GM21381 (cell line): ENCODE data around the gene ALG10B.
"Not testable (repeated sequence)": the region's sequence is repeated elsewhere in the genome, so short reads cannot be mapped to it uniquely, and the experiment has no call there.

Experiments used
- ATAC-seq: cut with Tn5 transposase; IDR thresholded peaks from one replicate; pipeline ENCODE4 v1.9.1; 2021; ENCODE audit warnings: mild to moderate bottlenecking, moderate library complexity; ENCODE audit not compliant: unreplicated experiment

Gene ALG10B, protein sequence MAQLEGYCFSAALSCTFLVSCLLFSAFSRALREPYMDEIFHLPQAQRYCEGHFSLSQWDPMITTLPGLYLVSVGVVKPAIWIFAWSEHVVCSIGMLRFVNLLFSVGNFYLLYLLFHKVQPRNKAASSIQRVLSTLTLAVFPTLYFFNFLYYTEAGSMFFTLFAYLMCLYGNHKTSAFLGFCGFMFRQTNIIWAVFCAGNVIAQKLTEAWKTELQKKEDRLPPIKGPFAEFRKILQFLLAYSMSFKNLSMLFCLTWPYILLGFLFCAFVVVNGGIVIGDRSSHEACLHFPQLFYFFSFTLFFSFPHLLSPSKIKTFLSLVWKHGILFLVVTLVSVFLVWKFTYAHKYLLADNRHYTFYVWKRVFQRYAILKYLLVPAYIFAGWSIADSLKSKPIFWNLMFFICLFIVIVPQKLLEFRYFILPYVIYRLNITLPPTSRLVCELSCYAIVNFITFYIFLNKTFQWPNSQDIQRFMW

DNA sequence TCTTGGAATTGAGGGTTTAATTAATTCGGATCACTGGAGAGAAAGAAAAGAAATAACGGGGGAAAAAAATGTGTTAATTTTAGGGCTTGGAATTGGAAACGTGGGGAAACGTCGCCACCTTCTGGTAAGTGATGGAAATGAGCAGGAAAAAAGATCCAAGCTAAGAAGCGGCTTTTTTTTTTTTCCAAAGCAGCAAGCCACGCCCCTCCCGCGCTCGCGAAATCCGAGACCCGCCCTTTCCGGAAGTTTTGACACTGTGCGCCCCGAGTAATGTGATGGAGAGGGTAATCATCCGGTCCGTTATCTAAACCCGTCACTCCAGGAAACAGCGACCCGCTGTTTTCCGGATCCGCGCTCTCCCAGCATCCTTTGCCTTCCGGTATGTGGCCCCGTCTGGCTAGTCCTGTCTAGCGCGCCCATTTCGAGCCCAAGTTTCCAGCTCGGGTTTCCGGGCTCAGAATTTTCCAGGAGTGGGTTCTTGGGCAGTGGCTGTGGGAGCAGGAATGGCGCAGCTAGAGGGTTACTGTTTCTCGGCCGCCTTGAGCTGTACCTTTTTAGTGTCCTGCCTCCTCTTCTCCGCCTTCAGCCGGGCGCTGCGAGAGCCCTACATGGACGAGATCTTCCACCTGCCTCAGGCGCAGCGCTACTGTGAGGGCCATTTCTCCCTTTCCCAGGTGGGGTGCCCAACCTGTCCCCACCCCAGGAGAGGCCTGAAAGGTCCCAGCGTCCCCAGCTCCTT lies at the start of gene ALG10B:
TSS of gene ALG10B (plus strand) at position 384 of the 739 bp plus-strand sequence. CDS start at position 504, 120 bp downstream.
- peak; percentile 100 for ATAC-seq

DNA sequence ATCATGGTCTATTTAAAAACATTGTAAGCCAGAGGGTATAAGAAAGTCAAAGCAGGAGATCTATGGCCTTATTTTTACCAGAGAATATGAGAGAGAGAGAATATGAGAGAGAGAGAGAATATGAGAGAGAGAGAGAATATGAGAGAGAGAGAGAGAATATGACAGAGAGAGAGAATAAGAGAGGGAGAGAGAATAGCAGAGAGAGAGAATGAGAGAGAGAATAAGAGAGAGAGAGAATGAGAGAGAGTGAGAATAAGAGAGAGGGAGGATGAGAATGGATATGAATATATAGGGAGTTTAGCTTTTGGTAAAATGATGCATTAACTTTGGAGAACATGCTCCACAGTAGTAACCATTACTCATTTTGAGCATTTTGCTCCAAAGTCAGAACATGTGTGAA lies 48.0 kb upstream of the ALG10B start:
- ATAC-seq: no peak

DNA sequence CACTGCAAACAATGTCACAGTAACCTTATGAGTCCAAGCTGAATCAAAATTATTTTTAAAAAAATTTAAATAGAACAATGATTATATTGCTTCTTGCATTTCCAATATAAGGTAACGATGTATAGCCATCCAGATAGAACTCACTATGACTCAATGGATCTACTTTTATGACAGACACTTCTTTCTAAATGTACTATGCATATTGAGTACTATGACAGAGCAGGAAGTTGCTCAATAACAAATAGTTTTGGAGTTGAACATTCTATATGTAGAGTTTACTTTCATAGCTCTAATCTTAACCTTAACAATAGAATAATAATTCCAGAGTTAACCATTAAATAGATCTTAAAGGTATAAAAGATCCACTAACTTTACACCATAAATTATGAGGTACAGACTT lies 46.7 kb upstream of the ALG10B start:
- ATAC-seq: no peak

DNA sequence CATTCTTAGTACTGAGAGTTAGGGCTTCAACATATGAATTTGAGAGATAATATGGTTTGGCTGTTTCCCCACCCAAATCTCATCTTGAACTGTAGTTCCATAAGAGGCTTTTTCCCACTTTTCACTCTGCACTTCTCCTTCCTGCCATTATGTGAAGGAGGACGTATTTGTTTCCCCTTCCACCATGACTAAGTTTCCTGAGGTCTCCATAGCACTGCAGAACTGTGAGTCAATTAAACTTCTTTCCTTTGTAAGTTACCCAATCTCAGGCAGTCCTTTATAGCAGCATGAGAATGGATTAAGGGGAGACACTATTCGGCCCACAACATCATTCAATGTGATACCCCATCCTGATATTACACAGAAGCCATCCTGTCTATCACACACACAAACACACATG lies 36.8 kb upstream of the ALG10B start:
- no peak for ATAC-seq

DNA sequence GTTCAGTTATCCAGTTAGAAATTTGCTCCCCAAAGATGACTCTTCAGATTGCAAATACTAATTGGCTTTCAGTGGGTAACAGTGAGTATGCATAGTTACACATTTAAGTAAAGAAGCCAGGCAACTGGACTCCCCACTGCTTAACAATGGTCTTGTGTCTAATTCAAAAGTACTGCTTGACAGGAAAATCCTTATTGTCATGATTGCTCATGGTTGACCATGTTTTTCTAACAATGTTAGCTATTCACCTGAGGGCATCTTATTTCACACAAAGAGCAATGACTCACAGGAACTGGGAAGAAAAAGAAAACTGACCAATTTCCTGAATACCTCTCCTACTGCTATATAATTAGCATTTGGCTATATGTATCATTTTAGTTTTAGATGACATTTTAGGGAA lies 33.7 kb upstream of the ALG10B start:
- ATAC-seq: no peak

DNA sequence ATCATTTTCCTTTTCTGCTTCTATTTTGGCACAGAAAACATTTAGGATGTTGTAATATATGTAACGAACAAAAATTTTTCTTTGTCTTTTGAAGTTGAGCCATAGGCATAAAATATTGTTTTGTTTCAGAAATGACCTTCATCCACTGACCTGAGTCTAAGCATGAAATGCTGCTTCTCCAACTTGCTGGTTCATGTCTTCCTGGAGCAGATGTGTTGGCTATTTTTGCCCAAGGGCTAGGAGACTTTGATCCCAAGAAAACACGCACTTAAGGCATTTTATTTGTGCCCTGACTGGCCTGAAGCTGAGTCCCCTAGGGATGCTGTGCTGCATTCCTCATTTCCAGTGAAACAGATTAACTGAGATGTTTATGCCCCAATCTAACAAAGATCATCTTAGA lies 27.2 kb upstream of the ALG10B start:
- ATAC-seq: no peak

DNA sequence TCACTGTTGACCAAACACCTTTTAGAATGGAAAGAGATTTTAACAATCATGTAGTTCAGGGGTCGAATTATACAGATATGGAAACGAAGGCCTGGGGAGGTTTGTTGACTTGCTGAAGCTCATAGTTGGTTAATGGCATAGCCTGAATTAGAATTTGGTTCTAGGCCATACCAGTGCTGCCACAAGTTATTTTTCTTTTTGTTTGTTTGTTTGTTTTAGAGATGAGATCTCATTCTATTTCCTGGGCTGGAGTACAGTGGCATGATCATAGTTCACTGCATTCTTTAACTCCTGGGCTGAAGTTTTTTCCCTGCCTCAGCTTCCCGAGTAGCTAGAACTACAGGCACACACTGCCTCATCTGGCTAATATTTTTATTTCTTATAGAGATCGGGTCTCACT lies 25.4 kb upstream of the ALG10B start:
- ATAC-seq: no peak

DNA sequence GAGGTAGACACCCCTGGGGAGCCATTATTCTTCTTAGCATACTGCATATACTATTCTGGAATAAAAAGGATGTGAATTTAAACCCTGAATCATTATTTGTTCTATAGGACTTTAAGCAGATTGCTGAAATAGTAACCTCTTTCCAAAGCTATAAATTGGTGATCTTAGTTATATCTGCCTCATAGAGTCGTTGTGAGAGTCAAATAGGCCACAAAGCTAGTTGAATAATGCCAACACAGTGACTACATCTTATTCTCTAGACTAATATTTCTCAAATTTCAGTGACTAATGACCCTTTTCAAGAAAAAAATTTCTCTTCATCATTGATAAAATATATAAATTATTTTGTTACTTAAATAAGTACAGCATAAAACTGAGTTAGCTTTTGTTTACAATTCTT lies 13.6 kb upstream of the ALG10B start:
- ATAC-seq: not testable (repeated sequence)

DNA sequence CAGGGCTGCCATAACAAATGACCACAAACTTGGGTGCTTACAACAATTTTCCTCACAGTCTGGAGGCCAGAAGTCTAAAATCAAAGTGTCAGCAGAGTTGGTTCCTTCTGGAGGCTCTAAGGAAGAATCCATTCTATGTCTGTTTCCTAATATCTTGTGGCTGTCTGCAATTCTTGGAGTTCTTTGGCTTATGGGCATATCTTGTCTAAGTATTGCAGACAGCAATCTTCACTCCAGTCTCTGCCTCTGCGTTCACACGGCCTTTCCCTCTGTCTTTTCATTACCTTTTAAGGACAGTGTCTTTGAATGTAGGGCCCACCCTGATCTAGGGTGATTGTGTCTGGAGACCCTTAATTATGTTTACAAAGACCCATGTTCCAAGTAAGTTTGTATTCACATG lies 5.4 kb downstream of the ALG10B start:
- ATAC-seq: not testable (repeated sequence)

DNA sequence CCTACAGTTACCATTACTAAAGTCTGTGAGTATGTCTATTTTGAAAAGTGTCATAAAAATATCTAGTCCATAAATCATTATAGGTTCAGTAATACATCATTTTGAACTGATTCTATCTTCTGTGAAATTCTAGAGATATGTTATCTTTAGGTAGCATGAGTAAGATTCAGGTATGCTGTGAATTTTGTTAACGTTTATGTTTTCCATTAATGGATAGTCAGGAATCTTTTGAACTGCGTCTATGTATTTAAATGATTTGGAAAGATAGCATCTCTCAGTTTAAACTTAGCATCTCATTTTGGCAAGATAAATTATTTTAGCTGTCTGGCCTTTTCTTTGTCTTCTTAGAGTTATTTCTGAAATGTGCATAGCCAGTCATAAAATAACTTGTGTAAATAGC lies 8.3 kb downstream of the ALG10B start:
- no peak for ATAC-seq

DNA sequence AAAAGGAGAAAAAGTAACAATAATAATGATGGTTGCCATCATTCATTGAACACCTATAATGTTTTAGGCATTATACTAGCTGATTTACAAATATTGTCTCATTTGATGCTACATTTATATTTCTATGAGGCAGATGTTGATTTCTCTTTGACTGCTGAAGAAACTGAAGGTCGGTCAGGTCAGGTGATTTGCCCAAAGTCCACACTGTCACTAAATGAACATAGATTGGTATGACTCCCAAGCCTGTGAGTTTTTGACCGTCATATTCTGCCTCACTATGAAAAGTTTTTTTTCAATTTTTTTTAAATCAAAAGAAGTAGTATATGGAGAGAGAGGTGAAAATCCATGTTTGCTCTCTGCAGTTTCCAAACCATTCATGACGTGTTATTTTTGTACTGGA lies 10.8 kb downstream of the ALG10B start:
- ATAC-seq: no peak

DNA sequence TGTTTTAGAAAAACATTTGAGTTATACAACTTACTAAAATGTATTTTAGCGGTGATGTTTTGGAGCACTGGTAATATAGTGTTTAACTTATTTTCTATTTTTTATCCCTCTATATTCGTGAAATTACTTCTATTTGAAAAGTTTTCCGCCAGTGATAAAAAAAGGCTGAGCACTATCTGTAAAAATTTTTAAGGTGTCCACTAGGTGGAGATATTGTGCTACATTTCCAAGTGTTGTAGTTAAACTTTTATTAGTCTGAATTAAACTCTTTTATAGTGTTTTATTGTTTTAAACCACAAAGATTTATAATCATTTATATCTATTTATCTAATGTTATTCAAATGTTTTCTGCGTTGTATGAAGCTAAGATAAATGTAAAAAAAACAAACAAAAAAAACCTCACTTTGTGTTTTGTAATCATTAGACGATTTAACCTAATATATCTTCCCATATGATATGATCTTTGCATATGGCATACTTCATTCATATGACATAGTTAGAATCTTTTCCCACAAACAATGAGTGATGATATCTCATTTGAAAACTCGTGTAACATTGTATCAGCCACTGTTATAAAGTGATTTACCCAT lies 11.8 kb downstream of the ALG10B start:
- ATAC-seq: peak; percentile 56

DNA sequence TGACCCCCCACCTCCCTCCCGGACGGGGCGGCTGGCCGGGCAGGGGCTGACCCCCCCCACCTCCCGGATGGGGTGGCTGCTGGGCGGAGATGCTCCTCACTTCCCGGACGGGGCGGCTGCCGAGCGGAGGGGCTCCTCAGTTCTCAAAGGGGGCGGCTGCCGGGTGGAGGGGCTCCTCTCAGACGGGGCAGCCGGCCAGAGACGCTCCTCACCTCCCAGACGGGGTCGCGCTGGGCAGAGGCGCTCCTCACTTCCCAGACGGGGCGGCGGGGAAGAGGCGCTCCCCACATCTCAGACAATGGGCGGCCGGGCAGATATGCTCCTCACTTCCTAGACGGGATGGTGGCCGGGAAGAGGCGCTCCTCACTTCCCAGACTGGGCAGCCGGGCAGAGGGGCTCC lies 13.8 kb downstream of the ALG10B start:
- ATAC-seq: not testable (repeated sequence)

DNA sequence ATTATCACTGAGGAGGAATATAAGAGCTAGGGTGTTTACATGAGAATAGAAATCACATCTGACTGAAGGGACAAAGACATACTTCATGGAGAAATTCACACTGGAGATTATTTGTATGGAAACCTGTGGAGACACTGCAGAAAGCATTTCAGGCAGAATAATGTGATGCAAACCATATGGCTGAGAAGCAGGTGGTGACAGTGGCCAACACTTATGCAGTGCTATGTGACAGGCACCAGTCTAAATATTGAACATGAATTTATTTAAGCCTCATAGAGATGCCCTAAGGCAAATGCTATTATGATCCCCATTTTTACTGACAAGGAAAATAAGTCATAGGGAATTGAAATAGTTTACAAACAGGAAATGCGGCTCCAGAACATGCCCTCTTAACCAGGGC lies 16.2 kb downstream of the ALG10B start:
- no peak for ATAC-seq

DNA sequence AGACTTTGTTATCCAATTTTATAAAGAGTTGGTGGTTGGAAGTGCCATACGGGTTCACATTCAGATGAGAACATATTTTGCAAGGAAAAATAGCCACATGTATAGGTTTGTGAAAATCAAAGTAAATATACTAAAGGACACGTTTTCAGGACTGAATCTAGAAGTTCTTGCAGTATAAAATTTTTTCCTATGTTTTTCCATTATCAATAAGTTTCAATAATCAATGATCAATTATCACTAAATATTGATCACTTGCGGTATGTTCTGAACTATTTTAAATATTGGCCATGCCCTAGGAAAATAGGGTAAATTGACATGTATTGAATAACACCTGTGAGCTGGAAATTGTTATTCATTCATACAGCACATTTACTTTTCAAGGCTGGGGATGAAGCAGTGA lies 25.9 kb downstream of the ALG10B start:
- no peak for ATAC-seq

DNA sequence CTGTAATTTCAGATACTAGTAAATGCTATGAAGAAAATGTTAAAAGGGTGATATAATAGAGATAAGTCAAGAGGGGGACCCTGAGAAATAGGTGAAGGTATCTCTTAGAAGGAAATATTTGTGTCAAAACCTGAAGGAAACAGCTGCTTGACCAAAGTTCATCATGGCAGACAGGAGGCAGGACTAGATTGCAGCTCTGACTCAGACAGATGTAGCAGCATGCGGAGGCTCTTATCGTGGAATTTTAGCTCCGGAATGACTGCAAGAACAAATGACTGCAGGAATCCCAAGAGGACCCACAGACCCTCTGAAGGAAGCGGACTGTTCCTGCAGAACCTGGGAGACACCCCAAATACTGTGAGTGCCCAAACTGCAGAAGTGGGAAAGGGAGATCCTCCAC lies 26.7 kb downstream of the ALG10B start:
- not testable (repeated sequence) for ATAC-seq

DNA sequence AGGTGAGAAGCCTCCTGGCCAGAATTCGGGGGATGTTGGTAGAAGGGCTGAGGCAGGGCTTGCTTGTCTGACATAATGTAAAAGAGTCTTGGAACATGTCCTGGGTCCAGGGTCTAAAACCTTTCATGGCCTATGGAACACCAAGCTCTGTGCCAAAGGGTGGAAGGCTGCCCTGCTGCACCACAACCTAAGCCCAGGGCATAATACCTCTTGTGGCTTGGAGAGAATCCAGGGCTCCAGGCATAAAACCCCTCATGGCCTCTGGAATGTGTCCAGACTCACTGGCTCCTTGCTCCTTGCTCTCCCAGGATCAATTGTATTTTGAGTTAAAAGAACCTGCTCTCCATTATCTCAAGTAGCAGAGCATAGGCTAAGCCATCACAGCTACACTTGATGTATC lies 27.3 kb downstream of the ALG10B start:
- ATAC-seq: not testable (repeated sequence)

DNA sequence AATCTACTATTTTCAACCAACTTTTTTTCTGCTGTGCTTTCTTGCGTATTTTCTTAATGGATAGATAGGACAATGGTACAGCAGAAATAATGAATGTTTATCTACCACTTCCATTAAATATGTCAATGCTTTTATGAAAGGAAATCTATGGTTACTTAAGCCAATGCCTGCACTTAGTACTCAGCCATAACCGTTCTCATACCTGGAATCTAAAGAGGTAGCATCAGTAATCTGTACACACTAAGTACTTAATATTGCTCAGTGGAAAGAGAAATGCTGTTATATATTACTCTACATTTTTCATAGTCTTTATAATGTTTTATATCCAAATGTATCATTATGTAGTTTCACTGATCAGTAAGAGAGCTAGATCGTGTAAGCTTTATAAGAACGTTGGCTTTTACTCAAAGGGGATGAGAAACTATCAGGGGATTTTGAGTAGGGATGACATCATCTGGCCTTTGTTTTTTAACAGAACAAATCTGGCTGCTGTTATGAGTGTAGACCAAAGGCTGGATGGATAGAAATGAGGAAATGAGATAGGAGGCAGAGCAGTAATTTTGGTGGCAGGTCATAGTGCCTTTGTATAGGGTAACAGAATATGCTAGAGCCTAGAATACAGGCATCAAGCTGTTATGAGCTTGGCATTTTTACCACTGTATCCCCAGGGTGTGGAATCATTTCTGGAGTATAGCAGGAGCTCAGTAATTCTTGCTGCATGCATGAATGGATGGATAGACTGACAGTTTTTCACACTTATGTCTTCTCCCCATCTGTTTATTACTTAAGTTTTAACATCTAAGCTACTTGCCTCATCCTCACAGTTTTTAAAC lies 34.0 kb downstream of the ALG10B start:
- peak; percentile 99 for ATAC-seq

DNA sequence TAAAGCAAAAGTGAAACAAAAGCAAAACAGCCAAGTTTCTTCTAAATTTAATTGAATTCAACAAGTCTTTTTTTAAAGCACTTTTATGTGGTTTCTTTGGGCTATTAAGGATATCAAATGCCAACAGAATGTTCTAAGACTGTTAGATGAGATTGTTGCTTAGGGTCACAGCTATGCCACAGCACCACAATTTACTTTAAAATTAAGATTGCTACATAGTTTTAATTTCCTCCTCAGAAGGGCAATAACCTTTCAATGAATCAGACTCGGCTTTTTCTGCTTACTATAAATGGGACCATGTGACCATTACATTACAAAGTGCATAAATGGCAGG lies 34.6 kb downstream of the ALG10B start:
- peak; percentile 12 for ATAC-seq

DNA sequence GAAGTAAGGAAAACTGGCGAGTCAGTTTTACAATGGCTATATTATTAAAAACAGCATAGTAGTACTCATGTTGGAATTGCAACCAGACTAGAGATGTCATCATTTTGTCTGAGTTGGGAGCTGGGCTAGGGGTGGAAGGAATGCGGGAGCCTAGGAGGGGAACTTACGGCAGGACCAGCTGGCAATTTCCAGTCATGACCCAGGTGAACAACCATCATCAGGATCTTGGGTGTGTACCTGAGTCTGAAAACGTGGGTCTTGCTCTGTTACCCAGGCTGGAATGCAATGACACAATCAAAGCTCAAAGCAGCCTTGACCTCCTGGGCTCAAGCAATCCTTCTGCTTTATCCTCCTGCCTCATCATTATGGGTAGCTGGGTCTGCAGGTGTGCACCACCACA lies 50.9 kb downstream of the ALG10B start:
- no peak for ATAC-seq

DNA sequence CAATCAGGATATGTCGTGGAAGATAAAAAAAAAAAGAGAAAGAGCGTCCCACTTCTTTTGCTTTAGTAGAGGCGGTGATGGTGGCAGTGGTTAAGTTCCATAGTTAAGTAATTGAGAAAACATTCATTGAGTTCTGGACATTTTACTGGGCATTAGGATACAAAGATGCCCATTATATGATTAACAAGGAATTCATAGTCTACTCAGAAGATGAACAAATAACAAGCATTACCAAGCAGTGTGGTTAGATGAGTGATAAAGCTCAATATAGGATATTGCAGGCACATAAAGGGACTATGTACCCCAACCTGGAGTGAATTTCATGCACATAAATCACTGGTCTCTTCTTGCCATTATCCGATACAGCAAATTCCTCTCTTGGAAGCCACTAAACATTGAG lies 53.7 kb downstream of the ALG10B start:
- ATAC-seq: no peak
